ENCODE data around the gene NHERF2.

GRCh38 chr16:2006317-2006716 lies 20.4 kb upstream of the NHERF2 start:
- TF ChIP-seq CTCF (IDR thresholded peaks at IDR 0.05) (no peak), EZH2phosphoT487 (IDR thresholded peaks at IDR 0.05) (no peak), EZH2 (IDR thresholded peaks at IDR 0.05) (no peak)
